Measurements from ENCODE around the gene AUH.

The AUH gene

GRCh38 chr9:91321691-91322090, 40.0 kb downstream of the AUH start:
- no peaks in the 10 kb centered on the region for H3K4me1 ChIP-seq (ENCODE audit: control insufficient read depth in 2 of 2, insufficient read depth in 2 of 2, low read length in 2 of 2)
- H3K27me3 ChIP-seq (ENCODE audit: control insufficient read depth in 2 of 2, insufficient read depth in 2 of 2, low read length in 2 of 2): no peaks in the 10 kb centered on the region
- H3K27ac ChIP-seq (ENCODE audit: low read depth in 2 of 2, low read length in 2 of 2): no peak overlapping the region
- H3K9me3 ChIP-seq (ENCODE audit: control insufficient read depth in 2 of 2, low read length in 2 of 2): no peaks in the 10 kb centered on the region
- no peak overlapping the region for H3K4me3 ChIP-seq (ENCODE audit: low read length in 2 of 2)
- H3K36me3 ChIP-seq (ENCODE audit: control insufficient read depth in 2 of 2, insufficient read depth in 2 of 2, low read length in 2 of 2): peaks cover 2 to 3% of the 10 kb centered on the region in 2 donors
- no peak overlapping the region for H3K9ac ChIP-seq (ENCODE audit: low read depth in 1 of 2, low read length in 2 of 2)

GRCh38 chr9:91320299-91320698, 41.4 kb downstream of the AUH start:
- Histone ChIP-seq H3K27me3 (ENCODE audit: control insufficient read depth in 2 of 2, insufficient read depth in 2 of 2, low read length in 2 of 2) (no peaks in the 10 kb centered on the region), H3K9me3 (ENCODE audit: control insufficient read depth in 2 of 2, low read length in 2 of 2) (no peaks in the 10 kb centered on the region), H3K9ac (ENCODE audit: low read depth in 1 of 2, low read length in 2 of 2) (no peak overlapping the region), H3K27ac (ENCODE audit: low read depth in 2 of 2, low read length in 2 of 2) (no peak overlapping the region), H3K4me1 (ENCODE audit: control insufficient read depth in 2 of 2, insufficient read depth in 2 of 2, low read length in 2 of 2) (peaks cover 4 to 6% of the 10 kb centered on the region in 2 donors), H3K36me3 (ENCODE audit: control insufficient read depth in 2 of 2, insufficient read depth in 2 of 2, low read length in 2 of 2) (peaks cover 2 to 3% of the 10 kb centered on the region in 2 donors), H3K4me3 (ENCODE audit: low read length in 2 of 2) (no peak overlapping the region)

DNA sequence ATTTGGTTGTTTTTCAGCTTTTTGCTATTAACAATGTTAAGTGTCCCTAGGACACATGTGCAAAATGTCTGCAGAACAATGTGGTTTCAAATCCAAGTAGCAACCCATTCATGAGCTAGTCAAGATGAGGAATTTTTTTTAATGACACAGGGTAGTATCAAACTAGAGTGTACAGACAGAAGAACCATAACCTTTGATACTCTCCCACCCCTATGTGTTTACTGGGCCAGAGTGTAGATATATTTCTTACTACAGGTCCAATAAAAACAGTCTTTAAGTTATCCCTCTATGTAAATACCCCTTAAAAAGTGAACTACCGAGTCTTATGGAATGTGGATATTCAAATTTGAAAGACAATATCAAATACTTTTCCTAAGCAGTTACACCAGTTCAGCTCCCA, 45.6 kb downstream of the AUH start:
- Histone ChIP-seq H3K9ac (ENCODE audit: low read depth in 1 of 2, low read length in 2 of 2) (no peak overlapping the region), H3K36me3 (ENCODE audit: control insufficient read depth in 2 of 2, insufficient read depth in 2 of 2, low read length in 2 of 2) (peaks cover 0 to 3% of the 10 kb centered on the region in 2 donors), H3K9me3 (ENCODE audit: control insufficient read depth in 2 of 2, low read length in 2 of 2) (no peaks in the 10 kb centered on the region), H3K27ac (ENCODE audit: low read depth in 2 of 2, low read length in 2 of 2) (no peak overlapping the region), H3K4me3 (ENCODE audit: low read length in 2 of 2) (no peak overlapping the region), H3K27me3 (ENCODE audit: control insufficient read depth in 2 of 2, insufficient read depth in 2 of 2, low read length in 2 of 2) (no peaks in the 10 kb centered on the region), H3K4me1 (ENCODE audit: control insufficient read depth in 2 of 2, insufficient read depth in 2 of 2, low read length in 2 of 2) (peaks cover 4 to 6% of the 10 kb centered on the region in 2 donors)

DNA sequence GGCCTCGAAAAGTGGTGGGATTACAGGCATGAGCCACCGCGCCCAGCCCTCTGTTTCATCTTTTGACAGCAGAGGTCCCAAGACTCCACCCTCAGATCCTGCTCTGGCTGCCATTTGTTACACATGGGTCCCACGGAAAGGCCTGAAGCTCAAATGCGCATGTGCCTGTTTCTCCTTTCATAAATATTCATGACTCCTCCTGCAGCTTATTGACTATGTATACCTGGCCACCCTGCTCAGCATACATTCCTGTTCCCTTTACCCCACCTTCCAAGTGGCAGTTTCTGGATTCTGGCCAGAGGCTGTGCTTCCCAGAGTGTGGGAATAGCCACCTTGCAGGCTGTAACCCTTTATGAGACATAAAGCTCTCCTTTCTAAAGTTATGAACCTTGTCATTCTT, 46.5 kb downstream of the AUH start:
- H3K27ac ChIP-seq (ENCODE audit: low read depth in 2 of 2, low read length in 2 of 2): no peak overlapping the region
- H3K4me1 ChIP-seq (ENCODE audit: control insufficient read depth in 2 of 2, insufficient read depth in 2 of 2, low read length in 2 of 2): peaks cover 4 to 6% of the 10 kb centered on the region in 2 donors
- H3K27me3 ChIP-seq (ENCODE audit: control insufficient read depth in 2 of 2, insufficient read depth in 2 of 2, low read length in 2 of 2): no peaks in the 10 kb centered on the region
- no peak overlapping the region for H3K9ac ChIP-seq (ENCODE audit: low read depth in 1 of 2, low read length in 2 of 2)
- H3K36me3 ChIP-seq (ENCODE audit: control insufficient read depth in 2 of 2, insufficient read depth in 2 of 2, low read length in 2 of 2): peaks cover 0 to 5% of the 10 kb centered on the region in 2 donors
- no peaks in the 10 kb centered on the region for H3K9me3 ChIP-seq (ENCODE audit: control insufficient read depth in 2 of 2, low read length in 2 of 2)
- no peak overlapping the region for H3K4me3 ChIP-seq (ENCODE audit: low read length in 2 of 2)

GRCh38 chr9:91312717-91313325, 48.9 kb downstream of the AUH start:
- Histone ChIP-seq H3K4me1 (ENCODE audit: control insufficient read depth in 2 of 2, insufficient read depth in 2 of 2, low read length in 2 of 2) (peaks cover 4 to 6% of the 10 kb centered on the region in 2 donors), H3K4me3 (ENCODE audit: low read length in 2 of 2) (no peak overlapping the region), H3K9ac (ENCODE audit: low read depth in 1 of 2, low read length in 2 of 2) (no peak overlapping the region), H3K9me3 (ENCODE audit: control insufficient read depth in 2 of 2, low read length in 2 of 2) (no peaks in the 10 kb centered on the region), H3K36me3 (ENCODE audit: control insufficient read depth in 2 of 2, insufficient read depth in 2 of 2, low read length in 2 of 2) (peaks cover 0 to 5% of the 10 kb centered on the region in 2 donors), H3K27ac (ENCODE audit: low read depth in 2 of 2, low read length in 2 of 2) (no peak overlapping the region), H3K27me3 (ENCODE audit: control insufficient read depth in 2 of 2, insufficient read depth in 2 of 2, low read length in 2 of 2) (no peaks in the 10 kb centered on the region)

DNA sequence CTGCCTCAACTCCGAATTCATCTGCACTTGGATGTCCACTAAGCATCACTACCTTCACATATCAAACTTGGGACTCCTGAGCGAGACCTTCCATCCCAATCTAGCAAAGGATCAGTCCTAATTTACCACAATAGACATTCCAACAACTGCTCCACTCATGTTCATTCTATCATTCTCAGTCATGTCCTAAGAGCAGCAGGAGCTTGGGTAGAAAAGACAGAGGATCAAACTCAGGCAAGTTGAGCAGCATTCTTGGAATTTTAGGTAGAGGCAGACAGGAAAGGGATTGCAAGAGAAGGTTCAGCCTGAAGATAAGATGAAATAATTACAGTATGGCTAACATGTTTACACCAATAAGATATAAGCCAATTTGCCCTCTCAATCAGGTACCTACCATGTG, 51.7 kb downstream of the AUH start:
- Histone ChIP-seq H3K27ac (ENCODE audit: low read depth in 2 of 2, low read length in 2 of 2) (no peak overlapping the region), H3K4me3 (ENCODE audit: low read length in 2 of 2) (no peak overlapping the region), H3K27me3 (ENCODE audit: control insufficient read depth in 2 of 2, insufficient read depth in 2 of 2, low read length in 2 of 2) (no peaks in the 10 kb centered on the region), H3K36me3 (ENCODE audit: control insufficient read depth in 2 of 2, insufficient read depth in 2 of 2, low read length in 2 of 2) (peaks cover 0 to 5% of the 10 kb centered on the region in 2 donors), H3K9ac (ENCODE audit: low read depth in 1 of 2, low read length in 2 of 2) (no peak overlapping the region), H3K4me1 (ENCODE audit: control insufficient read depth in 2 of 2, insufficient read depth in 2 of 2, low read length in 2 of 2) (no peaks in the 10 kb centered on the region), H3K9me3 (ENCODE audit: control insufficient read depth in 2 of 2, low read length in 2 of 2) (no peaks in the 10 kb centered on the region)

GRCh38 chr9:91308191-91308590, 53.5 kb downstream of the AUH start:
- H3K4me1 ChIP-seq (ENCODE audit: control insufficient read depth in 2 of 2, insufficient read depth in 2 of 2, low read length in 2 of 2): no peaks in the 10 kb centered on the region
- H3K4me3 ChIP-seq (ENCODE audit: low read length in 2 of 2): no peak overlapping the region
- H3K36me3 ChIP-seq (ENCODE audit: control insufficient read depth in 2 of 2, insufficient read depth in 2 of 2, low read length in 2 of 2): peaks cover 0 to 5% of the 10 kb centered on the region in 2 donors
- H3K27me3 ChIP-seq (ENCODE audit: control insufficient read depth in 2 of 2, insufficient read depth in 2 of 2, low read length in 2 of 2): no peaks in the 10 kb centered on the region
- no peak overlapping the region for H3K9ac ChIP-seq (ENCODE audit: low read depth in 1 of 2, low read length in 2 of 2)
- H3K9me3 ChIP-seq (ENCODE audit: control insufficient read depth in 2 of 2, low read length in 2 of 2): no peaks in the 10 kb centered on the region
- H3K27ac ChIP-seq (ENCODE audit: low read depth in 2 of 2, low read length in 2 of 2): no peak overlapping the region

DNA sequence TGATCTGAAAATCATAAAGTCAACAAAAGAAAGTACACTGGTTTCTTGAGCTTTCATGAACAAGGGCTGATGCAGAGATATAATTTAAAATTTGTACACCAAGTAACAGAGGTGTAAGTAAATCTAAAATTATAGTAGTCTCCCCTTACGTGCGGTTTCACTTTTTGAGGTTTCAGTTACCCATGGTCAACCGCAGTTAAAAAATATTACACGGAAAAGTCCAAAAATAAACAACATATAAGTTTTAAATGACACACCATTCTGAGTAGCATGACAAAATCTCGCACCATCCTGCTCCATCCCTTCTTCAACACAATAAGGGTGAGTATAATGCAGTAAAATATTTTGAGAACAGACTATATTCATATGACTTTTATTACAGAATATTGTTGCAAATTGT, 54.4 kb downstream of the AUH start:
- Histone ChIP-seq H3K9me3 (ENCODE audit: control insufficient read depth in 2 of 2, low read length in 2 of 2) (no peaks in the 10 kb centered on the region), H3K27ac (ENCODE audit: low read depth in 2 of 2, low read length in 2 of 2) (no peak overlapping the region), H3K4me1 (ENCODE audit: control insufficient read depth in 2 of 2, insufficient read depth in 2 of 2, low read length in 2 of 2) (no peaks in the 10 kb centered on the region), H3K27me3 (ENCODE audit: control insufficient read depth in 2 of 2, insufficient read depth in 2 of 2, low read length in 2 of 2) (no peaks in the 10 kb centered on the region), H3K4me3 (ENCODE audit: low read length in 2 of 2) (no peak overlapping the region), H3K36me3 (ENCODE audit: control insufficient read depth in 2 of 2, insufficient read depth in 2 of 2, low read length in 2 of 2) (peaks cover 0 to 5% of the 10 kb centered on the region in 2 donors), H3K9ac (ENCODE audit: low read depth in 1 of 2, low read length in 2 of 2) (no peak overlapping the region)

- H3K36me3 ChIP-seq (ENCODE audit: control insufficient read depth in 2 of 2, insufficient read depth in 2 of 2, low read length in 2 of 2): peaks cover 0 to 5% of the 10 kb centered on the region in 2 donors
- H3K9me3 ChIP-seq (ENCODE audit: control insufficient read depth in 2 of 2, low read length in 2 of 2): no peaks in the 10 kb centered on the region
- H3K4me1 ChIP-seq (ENCODE audit: control insufficient read depth in 2 of 2, insufficient read depth in 2 of 2, low read length in 2 of 2): no peaks in the 10 kb centered on the region
- no peaks in the 10 kb centered on the region for H3K27me3 ChIP-seq (ENCODE audit: control insufficient read depth in 2 of 2, insufficient read depth in 2 of 2, low read length in 2 of 2)
- H3K9ac ChIP-seq (ENCODE audit: low read depth in 1 of 2, low read length in 2 of 2): no peak overlapping the region
- no peak overlapping the region for H3K27ac ChIP-seq (ENCODE audit: low read depth in 2 of 2, low read length in 2 of 2)
- H3K4me3 ChIP-seq (ENCODE audit: low read length in 2 of 2): no peak overlapping the region
Measured at GRCh38 chr9:91306296-91306630, 55.5 kb downstream of the AUH start.

- no peaks in the 10 kb centered on the region for H3K27me3 ChIP-seq (ENCODE audit: control insufficient read depth in 2 of 2, insufficient read depth in 2 of 2, low read length in 2 of 2)
- no peak overlapping the region for H3K27ac ChIP-seq (ENCODE audit: low read depth in 2 of 2, low read length in 2 of 2)
- H3K36me3 ChIP-seq (ENCODE audit: control insufficient read depth in 2 of 2, insufficient read depth in 2 of 2, low read length in 2 of 2): peaks cover 0 to 5% of the 10 kb centered on the region in 2 donors
- H3K9ac ChIP-seq (ENCODE audit: low read depth in 1 of 2, low read length in 2 of 2): no peak overlapping the region
- H3K9me3 ChIP-seq (ENCODE audit: control insufficient read depth in 2 of 2, low read length in 2 of 2): no peaks in the 10 kb centered on the region
- no peaks in the 10 kb centered on the region for H3K4me1 ChIP-seq (ENCODE audit: control insufficient read depth in 2 of 2, insufficient read depth in 2 of 2, low read length in 2 of 2)
- no peak overlapping the region for H3K4me3 ChIP-seq (ENCODE audit: low read length in 2 of 2)
Measured at GRCh38 chr9:91305596-91306295, 56.0 kb downstream of the AUH start.
